Activated CD4-positive, alpha-beta T cell treated with anti-CD3 and anti-CD28 coated beads, Interleukin-2, amount 50 U/mL, for 24 hours (primary cell): ENCODE measurements around the gene SNED1.

Experiments
- DNase-seq, 2 donors: peaks; one replicate each; pipeline ENCODE4 v3.0.0-alpha.2; 2020; ENCODE audit warnings: low read depth in 1 of 2, low spot score in 1 of 2

SNED1 gene

DNA sequence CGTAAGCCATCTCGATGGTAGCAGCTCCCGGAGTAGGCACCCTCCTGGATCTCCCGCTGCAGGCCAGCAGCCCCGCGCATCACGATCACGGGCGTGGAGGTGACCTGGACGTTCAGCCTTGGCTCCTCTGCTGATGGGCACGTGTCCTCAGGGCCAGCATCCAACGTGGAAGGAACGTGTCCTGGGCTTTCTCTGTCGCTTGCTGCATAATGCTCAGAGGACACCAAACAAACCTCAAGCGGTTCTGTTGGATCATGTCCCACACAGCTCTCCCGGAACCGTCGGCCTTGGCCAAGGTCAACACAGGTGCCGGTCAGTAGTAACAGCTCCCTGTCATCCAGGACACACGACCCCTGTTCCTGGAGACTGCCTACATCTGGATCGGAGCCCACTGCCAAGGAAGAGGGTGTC is 127.8 kb downstream of the SNED1 start:
- no peak for DNase-seq

DNA sequence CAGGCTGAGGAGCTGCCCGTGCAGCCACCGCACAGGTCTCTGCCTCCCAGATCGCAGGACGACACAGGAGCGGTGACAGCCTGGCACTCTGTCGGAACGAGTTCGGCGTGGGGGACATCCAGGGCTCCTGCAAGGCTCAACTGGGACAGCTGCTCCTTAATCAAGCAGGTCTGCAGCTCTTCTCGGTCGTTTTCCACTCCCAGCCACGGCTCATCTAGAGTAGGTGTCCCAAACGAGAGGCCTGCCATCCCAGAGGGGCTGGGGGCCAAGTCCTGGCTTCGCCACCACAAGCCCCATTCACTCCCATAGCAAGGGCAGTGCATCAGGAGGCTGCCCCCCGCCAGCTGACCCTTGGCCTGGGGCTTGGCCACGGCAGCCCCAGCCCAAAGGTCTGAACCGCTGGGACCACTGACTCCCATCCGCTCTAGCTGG is 128.4 kb downstream of the SNED1 start:
- DNase-seq = no peak

- no peak for DNase-seq
These were observed 129.8 kb downstream of the SNED1 start for GRCh38 chr2:241128266-241128665.

GRCh38 chr2:241129086-241129871 is 130.9 kb downstream of the SNED1 start:
- no peak for DNase-seq

- no peak for DNase-seq
These were observed 131.9 kb downstream of the SNED1 start for GRCh38 chr2:241130316-241130715.

- no peak for DNase-seq
These were observed 133.1 kb downstream of the SNED1 start for GRCh38 chr2:241131531-241131930.

DNA sequence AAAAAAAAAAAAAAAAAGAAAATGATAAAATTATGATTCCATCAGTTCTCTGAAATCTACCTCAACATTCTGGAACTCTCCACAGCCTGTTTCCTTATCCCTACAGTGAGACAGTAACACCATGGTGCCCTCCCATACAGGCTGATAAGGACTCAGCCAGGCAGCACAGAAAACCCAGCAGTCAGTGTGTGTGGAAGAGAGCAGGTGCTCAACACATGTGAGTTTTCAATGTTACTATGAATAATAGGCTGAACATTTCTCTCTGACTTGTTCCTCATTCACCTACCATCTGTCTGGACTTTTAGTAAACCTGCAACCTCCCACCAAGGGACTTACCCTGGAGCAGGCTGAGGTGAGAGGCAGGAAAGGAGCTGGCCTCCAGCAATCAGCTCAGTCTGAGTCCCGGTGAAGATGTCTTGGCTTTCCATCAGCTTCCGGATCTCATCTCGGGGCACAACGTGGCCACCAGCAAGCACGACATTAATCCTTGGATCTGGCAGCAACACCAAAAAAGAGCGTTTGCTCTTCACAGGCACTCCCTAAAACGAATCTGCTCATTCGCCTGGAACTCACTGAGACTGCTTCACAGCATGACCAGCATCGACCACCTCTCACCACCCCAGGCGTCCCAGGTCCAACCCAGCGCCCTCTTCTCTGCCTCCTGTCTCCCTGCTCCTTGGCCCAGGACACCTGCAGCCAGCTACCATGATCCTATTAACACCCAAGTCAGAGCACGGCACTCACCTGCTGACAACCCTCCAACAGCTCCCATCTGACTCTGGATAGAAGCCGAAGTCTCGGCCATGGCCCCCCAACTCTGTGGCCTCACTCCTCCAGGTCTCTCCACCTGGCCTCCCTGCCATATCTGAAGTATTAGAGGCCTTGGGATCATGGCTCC is 134.4 kb downstream of the SNED1 start:
- no peak for DNase-seq

DNA sequence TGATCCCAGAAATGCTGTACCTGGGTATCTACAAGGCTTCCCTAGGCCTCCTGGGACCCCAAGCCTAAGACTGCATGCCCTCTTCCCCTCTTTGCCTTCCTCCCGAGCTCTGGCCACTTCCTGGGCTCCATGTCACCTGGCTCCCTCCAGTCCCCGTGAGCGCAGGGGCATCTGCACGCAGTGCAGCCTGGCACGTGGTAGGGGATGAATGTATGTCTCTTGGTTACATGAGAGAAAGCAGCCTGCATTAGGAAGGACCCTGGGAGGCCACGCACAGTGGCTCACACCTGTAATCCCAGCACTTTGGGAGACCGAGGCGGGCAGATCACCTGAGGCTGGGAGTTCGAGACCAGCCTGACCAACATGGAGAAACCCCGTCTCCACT is 135.0 kb downstream of the SNED1 start:
- DNase-seq = no peak

- DNase-seq = no peak
These were observed 136.3 kb downstream of the SNED1 start for GRCh38 chr2:241134711-241135110.

GRCh38 chr2:241135737-241136136 is 137.3 kb downstream of the SNED1 start:
- no peak for DNase-seq

- DNase-seq = no peak
These were observed 137.8 kb downstream of the SNED1 start for GRCh38 chr2:241136191-241136590.

DNA sequence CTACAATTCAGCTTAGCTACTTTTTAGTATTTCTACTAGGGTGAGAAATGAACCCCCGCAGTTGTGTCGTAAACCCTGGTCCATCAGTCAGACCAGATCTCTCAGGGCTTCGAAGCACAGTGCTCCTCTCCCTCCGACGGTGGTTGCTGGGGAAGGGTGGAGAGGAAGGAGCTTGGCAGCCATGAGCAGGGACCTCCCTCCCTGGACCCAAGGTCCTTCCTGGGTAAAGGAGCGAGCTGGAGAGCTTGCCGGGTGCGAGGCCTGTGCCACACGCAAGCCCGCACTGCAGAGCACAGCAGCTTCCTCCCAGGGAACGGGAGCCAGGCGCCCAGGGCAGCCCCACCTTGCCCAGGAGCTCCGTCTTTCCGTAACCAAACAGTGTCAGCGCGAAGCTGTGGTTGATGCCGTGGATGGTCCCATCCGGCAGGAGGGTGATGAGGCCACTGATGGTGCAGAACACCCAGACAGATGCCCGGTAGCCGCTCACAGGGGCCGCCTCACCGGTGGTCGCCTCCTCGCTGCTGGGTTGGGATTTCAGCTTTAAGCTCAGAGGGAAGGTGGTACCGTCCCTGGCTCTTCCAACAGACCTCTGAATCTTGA is 138.3 kb downstream of the SNED1 start:
- no peak for DNase-seq

GRCh38 chr2:241137276-241138190 is 139.1 kb downstream of the SNED1 start:
- DNase-seq = no peak

GRCh38 chr2:241138471-241138870 is 140.1 kb downstream of the SNED1 start:
- DNase-seq = no peak

DNA sequence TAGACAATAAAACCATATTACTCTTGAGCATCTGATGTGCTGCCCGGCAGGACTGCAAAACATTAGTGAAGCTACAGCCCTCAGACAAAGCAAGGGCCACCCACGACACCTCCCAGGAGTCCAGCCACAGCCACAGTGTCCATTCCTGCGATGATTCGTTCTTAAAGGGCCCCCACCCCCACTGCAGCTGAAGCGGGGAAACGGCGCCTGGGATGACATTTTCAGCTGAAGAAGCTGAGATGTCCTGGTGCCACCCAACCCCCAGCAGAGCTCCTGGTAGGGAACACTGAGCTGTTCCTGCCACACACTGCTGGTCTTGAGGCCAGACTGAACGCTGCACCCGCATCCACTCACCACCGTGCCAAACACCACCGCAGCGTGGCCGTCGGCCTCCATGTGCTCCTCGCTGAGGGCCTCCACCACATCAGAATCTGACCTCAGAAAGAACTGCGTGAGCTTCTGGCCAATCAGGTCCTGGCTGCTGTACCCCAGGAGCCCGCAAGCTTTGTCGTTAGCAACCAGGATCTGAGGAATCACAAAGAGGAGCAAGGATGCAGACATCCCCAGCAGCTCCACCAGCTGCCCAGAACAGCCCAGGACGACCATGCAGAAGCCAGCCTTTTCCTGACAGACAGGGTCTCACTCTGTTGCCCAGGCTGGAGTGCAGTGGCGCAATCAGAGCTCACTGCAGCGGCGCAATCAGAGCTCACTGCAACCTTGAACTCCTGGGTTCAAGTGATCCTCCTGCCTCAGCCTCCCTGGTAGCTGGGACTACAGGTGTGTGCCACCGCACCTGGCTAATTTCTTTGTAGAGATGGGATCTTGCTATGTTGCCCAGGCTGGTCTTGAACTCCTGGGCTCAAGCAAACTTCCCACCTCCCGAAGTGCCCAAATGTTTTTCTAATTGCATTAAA is 141.4 kb downstream of the SNED1 start:
- DNase-seq = no peak

DNA sequence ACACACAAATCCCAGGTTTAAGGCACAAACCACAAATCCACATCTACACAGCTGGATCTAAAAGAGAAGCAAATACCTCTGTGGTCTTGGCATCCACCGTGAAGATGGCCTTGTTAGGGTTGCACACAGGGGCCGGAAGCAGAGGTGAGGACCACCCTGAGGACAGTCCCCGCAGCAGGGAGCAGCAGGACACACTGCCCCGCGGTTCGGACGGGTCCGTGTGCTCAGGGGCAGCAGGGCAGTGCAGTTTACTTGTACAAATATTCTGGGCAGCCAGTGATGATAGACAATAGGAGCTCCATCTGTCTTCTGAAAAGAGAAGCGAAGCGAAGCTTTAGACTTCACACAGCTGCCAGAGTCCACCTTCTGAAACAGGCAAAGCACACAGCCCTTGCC is 142.0 kb downstream of the SNED1 start:
- no peak for DNase-seq

DNA sequence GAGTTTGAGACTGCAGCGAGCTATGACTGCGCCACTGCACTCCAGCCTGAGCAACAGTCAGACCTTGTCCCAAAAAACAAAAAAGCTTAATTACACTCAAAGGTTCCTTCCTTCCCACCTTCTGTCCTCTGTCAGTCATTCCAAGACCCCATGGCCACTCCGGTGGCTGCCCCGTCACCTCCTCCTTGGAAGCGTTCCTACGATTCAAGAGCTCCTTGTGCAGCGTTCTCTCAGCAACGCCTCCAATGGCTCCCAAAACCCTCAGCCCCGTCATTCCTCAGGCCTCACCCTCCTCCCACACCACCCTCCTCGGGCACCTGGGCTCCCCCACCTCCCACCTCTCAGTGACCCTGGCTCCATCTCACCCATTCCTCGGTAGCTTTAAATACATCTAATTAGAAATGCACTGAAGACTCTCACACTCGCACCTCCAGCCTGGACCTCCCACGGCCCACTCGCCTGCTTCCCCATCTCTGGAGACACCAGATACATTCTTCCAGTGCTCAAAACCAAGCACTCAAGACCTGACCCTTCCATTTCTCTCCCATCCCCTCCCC is 142.9 kb downstream of the SNED1 start:
- no peak for DNase-seq

GRCh38 chr2:241142063-241142462 is 143.6 kb downstream of the SNED1 start:
- DNase-seq = no peak

DNA sequence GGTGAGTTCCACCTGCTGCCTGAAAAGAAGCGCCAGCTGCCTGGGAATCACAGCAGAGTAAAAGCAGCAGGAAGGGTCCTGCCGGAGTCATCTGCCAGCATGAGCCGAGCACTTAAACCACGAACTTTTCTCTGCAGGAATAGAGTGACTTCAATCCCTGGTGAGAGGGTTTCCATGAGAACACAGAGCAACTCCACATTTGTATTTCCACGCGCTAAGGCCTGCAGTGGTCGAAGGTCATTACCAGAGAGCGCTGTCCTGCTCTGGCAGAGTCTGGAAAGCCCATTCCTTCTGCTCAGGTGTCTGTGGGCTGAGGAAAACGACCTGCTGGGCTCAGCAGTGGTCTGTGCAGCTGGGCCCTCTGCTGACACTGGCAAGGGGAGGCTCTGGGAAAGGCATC is 144.2 kb downstream of the SNED1 start:
- no peak for DNase-seq
